ENCODE measurements around the gene TRAK1. TPM values are rescaled to one million over a fixed set of nuclear protein-coding genes. Genes with fewer than 3 reads are reported as not detected.

Gene TRAK1
- total and polyA plus RNA-seq, 10 donors: 15.4 to 60.0 (median 47.8) TPM

- H3K4me3 ChIP-seq: no peak overlapping the region
- H3K27ac ChIP-seq: no peak overlapping the region
- peaks cover 2 to 51% (median 24%) of the 10 kb centered on the region in 6 donors for H3K4me1 ChIP-seq
- DNase-seq: no peak
- H3K36me3 ChIP-seq: no peaks in the 10 kb centered on the region
- H3K9me3 ChIP-seq: no peaks in the 10 kb centered on the region
- no peaks in the 10 kb centered on the region for H3K27me3 ChIP-seq (replicated peaks in 1 of 7)
- 92 to 96% (median 95%) methylated on average over 5 of the region's 5 CpGs for WGBS, 5 donors
- intact Hi-C loops (cut with DNase I; ENCODE audit: low total_unique reads): no loop called here
- no peak for TF ChIP-seq POLR2A (IDR thresholded peaks at IDR 0.05)
- TF ChIP-seq CTCF (IDR thresholded peaks at IDR 0.05 in 8 of 11, conservative IDR thresholded peaks at IDR 0.05 in 3 of 11): no peak
- no peak for TF ChIP-seq POLR2AphosphoS5 (IDR thresholded peaks at IDR 0.05)
These were observed 61.0 kb downstream of the TRAK1 start for GRCh38 chr3:42152193-42152592.

- intact Hi-C loops (cut with DNase I; ENCODE audit: low total_unique reads): no loop called here
- H3K9me3 ChIP-seq: no peaks in the 10 kb centered on the region
- H3K4me3 ChIP-seq: no peak overlapping the region
- 72 to 91% (median 78%) methylated on average over 4 of the region's 4 CpGs for WGBS, 5 donors
- H3K36me3 ChIP-seq: no peaks in the 10 kb centered on the region
- H3K4me1 ChIP-seq: peaks cover 2 to 49% (median 17%) of the 10 kb centered on the region in 6 donors
- TF ChIP-seq POLR2A (IDR thresholded peaks at IDR 0.05): no peak
- no peak for TF ChIP-seq CTCF (IDR thresholded peaks at IDR 0.05 in 8 of 11, conservative IDR thresholded peaks at IDR 0.05 in 3 of 11)
- no peak for TF ChIP-seq POLR2AphosphoS5 (IDR thresholded peaks at IDR 0.05)
- H3K27ac ChIP-seq: no peak overlapping the region
- no peaks in the 10 kb centered on the region for H3K27me3 ChIP-seq (replicated peaks in 1 of 7)
- DNase-seq: no peak
These were observed 61.9 kb downstream of the TRAK1 start for GRCh38 chr3:42153039-42153438.

GRCh38 chr3:42157540-42158538 is 66.7 kb downstream of the TRAK1 start:
- WGBS, 5 donors: 67 to 76% (median 74%) methylated on average over 8 of the region's 8 CpGs
- no peaks in the 10 kb centered on the region for H3K9me3 ChIP-seq
- no peaks in the 10 kb centered on the region for H3K36me3 ChIP-seq

More at GRCh38 chr3:42157540-42158538, 66.7 kb downstream of the TRAK1 start:
- Histone ChIP-seq H3K27ac (no peak overlapping the region), H3K27me3 (replicated peaks in 1 of 7) (no peaks in the 10 kb centered on the region), H3K4me1 (peaks cover 8 to 61% (median 31%) of the 10 kb centered on the region in 6 donors), H3K4me3 (no peak overlapping the region)
- TF ChIP-seq POLR2A (IDR thresholded peaks at IDR 0.05) (no peak), POLR2AphosphoS5 (IDR thresholded peaks at IDR 0.05) (no peak), CTCF (IDR thresholded peaks at IDR 0.05 in 8 of 11, conservative IDR thresholded peaks at IDR 0.05 in 3 of 11) (no peak)
- intact Hi-C loops (cut with DNase I; ENCODE audit: low total_unique reads): no loop called here
- DNase-seq: no peak
